ENCODE measurements around the gene SPNS3. TPM values are rescaled to one million over a fixed set of nuclear protein-coding genes. Genes with fewer than 3 reads are reported as not detected.

The SPNS3 gene
- total RNA-seq, 1 experiment from 2014 or later, result 15.9 TPM

- intact Hi-C loops (cut with micrococcal nuclease; ENCODE audit: unreplicated experiment), result no loop called here
- H3K4me3 ChIP-seq, result no peak overlapping the region
- H3F3A ChIP-seq (ENCODE audit: insufficient read depth, low read depth), result peaks cover 71% of the 10 kb centered on the region
- H3K27me3 ChIP-seq (ENCODE audit: insufficient read depth, low read depth), result no peaks in the 10 kb centered on the region
- no peak overlapping the region for H3K4me2 ChIP-seq
- H3K36me3 ChIP-seq (ENCODE audit: low read depth), result peaks cover 10% of the 10 kb centered on the region; the same call in 1 of the 2 replicates
- H3K27ac ChIP-seq, result no peak overlapping the region
- H3K79me2 ChIP-seq (ENCODE audit: low read depth), result peaks cover 87% of the 10 kb centered on the region
- no peaks in the 10 kb centered on the region for H3K9me3 ChIP-seq (ENCODE audit: insufficient read depth, low read depth)
- ChIA-PET CTCF (interaction anchor here (0.5 to 1.2 kb wide), 2 partner anchors 13 to 89 kb away, joined by 3 to 7 read pairs; no protein-coding TSS in a partner anchor), POLR2A (ENCODE audit: unreplicated experiment) (interaction anchor here (0.6 kb wide), 1 partner anchor 60 kb away, joined by 9 read pairs; no protein-coding TSS in a partner anchor)
- H2AFZ ChIP-seq, result no peak overlapping the region
- TF ChIP-seq CTCF (conservative IDR thresholded peaks at IDR 0.05) (no peak), EZH2 (IDR thresholded peaks at IDR 0.05; ENCODE audit: low read depth) (no peak)
- no peaks in the 10 kb centered on the region; the same call in none of the 2 replicates for H4K20me1 ChIP-seq (ENCODE audit: insufficient read depth)
- DNase-seq, result no peak
- BruUV-seq (replicated peaks), result no TSS peak
- peaks cover 66% of the 10 kb centered on the region for H3K4me1 ChIP-seq (replicated peaks; ENCODE audit: insufficient read depth)
- no peaks in the 10 kb centered on the region for H3K9me2 ChIP-seq (ENCODE audit: insufficient read depth)
Measured at GRCh38 chr17:4509923-4510617, 76.3 kb downstream of the SPNS3 start.

GRCh38 chr17:4510618-4510941, 76.8 kb downstream of the SPNS3 start:
- H3F3A ChIP-seq (ENCODE audit: insufficient read depth, low read depth), result peaks cover 73% of the 10 kb centered on the region
- no peaks in the 10 kb centered on the region; the same call in none of the 2 replicates for H4K20me1 ChIP-seq (ENCODE audit: insufficient read depth)
- no peak overlapping the region for H3K4me3 ChIP-seq
- ChIA-PET CTCF (no interaction called here), POLR2A (ENCODE audit: unreplicated experiment) (interaction anchor here (0.6 kb wide), 1 partner anchor 105 kb away, joined by 8 read pairs; no protein-coding TSS in a partner anchor)
- H3K36me3 ChIP-seq (ENCODE audit: low read depth), result peaks cover 10% of the 10 kb centered on the region; the same call in 1 of the 2 replicates
- no peaks in the 10 kb centered on the region for H3K9me3 ChIP-seq (ENCODE audit: insufficient read depth, low read depth)
- peak overlapping the region; percentile 100; the same call in 1 of the 2 replicates for H3K27ac ChIP-seq
- 0 out of 2 replicates have a peak overlapping the region, but pooled peaks have one; percentile 96 for H3K4me2 ChIP-seq
- no peak overlapping the region for H2AFZ ChIP-seq
- intact Hi-C loops (cut with micrococcal nuclease; ENCODE audit: unreplicated experiment), result no loop called here
- BruUV-seq (replicated peaks), result no TSS peak
- peaks cover 87% of the 10 kb centered on the region for H3K79me2 ChIP-seq (ENCODE audit: low read depth)
- no peak for TF ChIP-seq EZH2 (IDR thresholded peaks at IDR 0.05; ENCODE audit: low read depth)
- no peak for TF ChIP-seq CTCF (conservative IDR thresholded peaks at IDR 0.05)
- H3K4me1 ChIP-seq (replicated peaks; ENCODE audit: insufficient read depth), result peaks cover 66% of the 10 kb centered on the region
- H3K9me2 ChIP-seq (ENCODE audit: insufficient read depth), result no peaks in the 10 kb centered on the region
- no peaks in the 10 kb centered on the region for H3K27me3 ChIP-seq (ENCODE audit: insufficient read depth, low read depth)
- no peak for DNase-seq

- no peak overlapping the region for H2AFZ ChIP-seq
- H3K9me2 ChIP-seq (ENCODE audit: insufficient read depth), result no peaks in the 10 kb centered on the region
- BruUV-seq (replicated peaks), result no TSS peak
- no peaks in the 10 kb centered on the region for H3K27me3 ChIP-seq (ENCODE audit: insufficient read depth, low read depth)
- H3K27ac ChIP-seq, result peak overlapping the region; percentile 100
- peaks cover 66% of the 10 kb centered on the region for H3K4me1 ChIP-seq (replicated peaks; ENCODE audit: insufficient read depth)
- DNase-seq, result no peak
- peaks cover 10% of the 10 kb centered on the region; the same call in 1 of the 2 replicates for H3K36me3 ChIP-seq (ENCODE audit: low read depth)
- no peaks in the 10 kb centered on the region for H3K9me3 ChIP-seq (ENCODE audit: insufficient read depth, low read depth)
- peaks cover 74% of the 10 kb centered on the region for H3F3A ChIP-seq (ENCODE audit: insufficient read depth, low read depth)
- peaks cover 87% of the 10 kb centered on the region for H3K79me2 ChIP-seq (ENCODE audit: low read depth)
- H4K20me1 ChIP-seq (ENCODE audit: insufficient read depth), result no peaks in the 10 kb centered on the region; the same call in none of the 2 replicates
- TF ChIP-seq EZH2 (IDR thresholded peaks at IDR 0.05; ENCODE audit: low read depth) (no peak), CTCF (conservative IDR thresholded peaks at IDR 0.05) (no peak)
- H3K4me2 ChIP-seq, result peak overlapping the region; percentile 96
- POLR2A ChIA-PET (ENCODE audit: unreplicated experiment), result interaction anchor here (0.6 kb wide), 1 partner anchor 104 kb away, joined by 8 read pairs; no protein-coding TSS in a partner anchor
- intact Hi-C loops (cut with micrococcal nuclease; ENCODE audit: unreplicated experiment), result no loop called here
- CTCF ChIA-PET, result no interaction called here
- H3K4me3 ChIP-seq, result no peak overlapping the region
Measured at GRCh38 chr17:4511199-4511932, 77.6 kb downstream of the SPNS3 start.
